Sigmoid colon (tissue), 4 donors: ENCODE data around the gene ZNF439.

Experiments
- CTCF ChIP-seq, 4 experiments: fragments of 450-650 bp in 3 of 4; fragments of 200-600 bp in 1 of 4; IDR thresholded peaks; one replicate each; pipeline ENCODE4 v1.5.1; 2016 to 2019; ENCODE audit warnings: antibody characterized with exemption in 4 of 4, mild to moderate bottlenecking in 3 of 4, moderate library complexity in 2 of 4
- EP300 ChIP-seq, 4 donors: sonication (generic); formaldehyde crosslinking; IDR thresholded peaks; one replicate each; pipeline ENCODE4 v1.6.1; 2017; ENCODE audit warnings: antibody characterized with exemption in 4 of 4
- POLR2A ChIP-seq, 2 donors: fragments of 450-650 bp; IDR thresholded peaks; one replicate each; pipeline ENCODE4 v1.6.1; 2016; ENCODE audit warnings: antibody characterized with exemption in 2 of 2, mild to moderate bottlenecking in 2 of 2, moderate library complexity in 2 of 2
- POLR2AphosphoS5 ChIP-seq, 4 donors: sonication (generic); formaldehyde crosslinking; IDR thresholded peaks; one replicate each; pipeline ENCODE4 v1.6.1; 2017; ENCODE audit warnings: antibody characterized with exemption in 4 of 4

- TF ChIP-seq POLR2AphosphoS5 (IDR thresholded peaks at IDR 0.05), result no peak
- TF ChIP-seq CTCF (IDR thresholded peaks at IDR 0.05), result peak; percentile 30 to 79 (median 71)
- TF ChIP-seq EP300 (IDR thresholded peaks at IDR 0.05), result no peak
- no peak for TF ChIP-seq POLR2A (IDR thresholded peaks at IDR 0.05)
These were observed 32.8 kb downstream of the ZNF439 start for GRCh38 chr19:11881151-11881800.
